ENCODE data around the gene RAX2.
"Not testable (repeated sequence)": the region's sequence is repeated elsewhere in the genome, so short reads cannot be mapped to it uniquely, and the experiment has no call there.

Gene RAX2

DNA sequence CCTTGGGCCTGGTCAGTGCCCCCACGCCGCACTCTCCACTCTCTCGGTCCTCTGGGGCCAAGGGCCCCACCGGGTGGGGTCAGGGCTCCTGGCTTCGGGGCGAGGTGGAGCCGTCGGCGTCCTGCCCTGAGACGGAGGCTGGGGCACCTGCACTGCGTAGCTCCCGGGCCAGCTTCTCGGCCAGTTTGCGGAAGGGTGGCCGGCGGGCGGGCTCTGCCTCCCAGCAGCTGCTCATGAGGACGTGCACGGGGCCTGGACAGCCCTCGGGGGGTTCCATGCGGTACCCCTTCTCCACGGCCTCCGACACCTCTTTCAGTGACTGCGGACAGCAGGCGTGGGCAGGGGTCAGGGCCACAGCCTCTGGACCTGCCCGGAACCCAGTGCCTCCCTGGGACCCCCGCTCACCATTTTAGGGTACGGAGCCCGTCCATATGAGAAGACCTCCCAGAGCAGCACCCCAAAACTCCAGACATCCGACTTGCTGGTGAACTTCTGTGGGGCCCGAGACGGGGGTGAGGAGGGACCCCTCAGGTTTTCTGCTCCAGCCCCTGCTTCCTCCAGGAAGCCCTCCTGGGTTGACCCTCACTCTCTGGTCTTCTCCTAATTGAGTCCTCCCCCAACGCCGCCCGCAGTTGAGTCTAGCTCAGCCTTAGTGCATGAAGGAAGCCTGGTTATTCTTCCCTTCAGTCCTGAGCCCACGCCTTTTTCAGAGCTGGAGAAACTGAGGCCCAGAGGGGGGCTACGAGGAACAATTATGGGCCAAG is 6.3 kb upstream of the RAX2 start:
- DNase-seq (ENCODE audit: low read depth) = no peak

DNA sequence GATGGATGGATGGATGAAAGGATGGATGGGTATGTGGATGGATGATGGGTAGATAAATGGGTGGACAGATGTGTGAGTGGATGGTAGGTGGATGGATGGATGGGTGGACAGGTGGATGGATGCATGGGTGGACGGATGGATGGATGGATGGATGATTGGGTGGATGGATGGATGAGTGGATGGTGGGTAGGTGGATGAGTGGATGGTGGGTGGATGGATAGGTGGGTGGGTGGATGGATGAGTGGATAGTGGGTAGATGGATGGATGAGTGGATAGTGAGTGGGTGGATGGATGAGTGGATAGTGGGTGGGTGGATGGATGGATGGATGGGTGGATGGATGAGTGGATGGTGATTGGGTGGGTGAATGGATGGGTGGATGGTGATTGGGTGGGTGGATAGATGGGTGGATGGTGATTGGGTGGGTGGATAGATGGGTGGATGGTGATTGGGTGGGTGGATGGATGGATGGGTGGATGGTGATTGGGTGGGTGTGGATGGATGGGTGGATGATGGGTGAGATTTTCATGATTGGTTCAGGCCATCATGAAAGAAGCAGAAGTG is 4.5 kb upstream of the RAX2 start:
- no peak for DNase-seq (ENCODE audit: low read depth)

DNA sequence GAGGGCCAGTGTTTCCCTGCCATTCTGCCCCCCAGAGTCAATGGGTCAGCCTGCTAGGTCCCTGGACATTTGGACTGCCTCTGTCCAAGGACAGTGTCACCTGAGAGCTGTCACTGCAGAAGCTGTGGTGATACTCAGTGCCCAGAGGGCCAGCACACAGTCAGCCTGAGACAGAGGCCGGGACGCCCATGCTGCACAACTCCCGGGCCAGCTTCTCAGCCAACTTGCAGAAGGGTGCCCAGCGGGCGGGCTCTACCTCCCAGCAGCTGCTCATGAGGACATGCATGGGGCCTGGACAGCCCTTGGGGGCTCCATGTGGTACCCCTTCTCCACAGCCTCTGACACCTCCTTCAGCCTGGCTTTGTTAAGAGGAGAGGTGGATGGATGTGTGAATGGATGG is 3.8 kb upstream of the RAX2 start:
- DNase-seq (ENCODE audit: low read depth) = no peak

DNA sequence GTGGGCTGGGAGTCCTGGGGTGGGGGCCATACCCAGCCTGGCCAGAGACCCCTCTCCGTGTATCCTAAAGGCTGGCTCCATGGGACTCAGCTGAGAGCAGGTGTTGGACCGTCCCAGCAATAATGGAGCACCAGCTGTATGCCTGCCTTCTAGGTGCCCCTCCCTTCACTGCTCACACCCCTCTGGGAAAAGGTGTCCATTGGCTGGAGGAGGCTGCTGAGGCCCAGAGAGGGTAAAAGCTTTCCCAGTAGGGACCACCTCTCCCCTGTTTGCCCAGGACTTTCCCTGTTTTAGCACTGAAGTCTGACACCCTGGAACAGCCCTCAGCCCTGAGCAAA is 3.3 kb upstream of the RAX2 start:
- no peak for DNase-seq (ENCODE audit: low read depth)

DNA sequence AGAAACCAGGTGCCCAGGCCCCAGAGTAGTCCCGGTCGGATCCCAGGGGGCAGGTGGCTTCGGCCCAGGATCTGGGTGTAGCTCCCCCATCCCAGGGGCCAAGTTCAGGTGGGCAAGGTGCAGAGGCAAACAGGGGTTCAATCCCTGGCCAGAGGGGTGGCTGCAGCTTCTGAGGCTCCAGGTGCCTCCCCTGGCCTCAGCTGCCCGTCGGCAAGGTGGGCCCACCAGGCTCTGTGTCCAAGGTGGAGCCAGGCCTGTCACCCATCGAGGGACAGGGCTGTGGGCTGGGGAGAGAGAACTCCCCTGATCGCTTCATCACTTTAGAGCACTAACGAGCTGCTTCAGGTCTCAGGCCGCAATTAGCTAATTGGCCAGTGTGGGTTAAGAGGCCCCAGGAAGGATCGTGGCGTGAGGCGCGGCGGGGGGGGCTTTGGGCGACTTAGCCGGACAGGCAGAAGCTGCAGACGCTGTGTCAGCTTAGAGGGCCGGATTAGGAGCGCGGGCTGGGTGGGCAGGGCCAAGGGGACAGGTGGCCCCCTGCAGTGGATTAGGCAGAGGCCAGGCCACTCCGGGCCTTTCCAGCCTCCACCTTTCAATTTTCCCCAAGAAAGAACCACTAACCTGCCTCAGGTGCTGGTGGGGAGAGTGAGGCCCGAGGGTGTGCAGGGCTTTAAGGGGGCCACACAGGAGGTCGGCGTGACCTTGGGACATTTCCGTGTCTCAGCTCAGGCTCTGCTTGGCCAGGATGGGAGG is 2.8 kb upstream of the RAX2 start:
- no peak for DNase-seq (ENCODE audit: low read depth)

DNA sequence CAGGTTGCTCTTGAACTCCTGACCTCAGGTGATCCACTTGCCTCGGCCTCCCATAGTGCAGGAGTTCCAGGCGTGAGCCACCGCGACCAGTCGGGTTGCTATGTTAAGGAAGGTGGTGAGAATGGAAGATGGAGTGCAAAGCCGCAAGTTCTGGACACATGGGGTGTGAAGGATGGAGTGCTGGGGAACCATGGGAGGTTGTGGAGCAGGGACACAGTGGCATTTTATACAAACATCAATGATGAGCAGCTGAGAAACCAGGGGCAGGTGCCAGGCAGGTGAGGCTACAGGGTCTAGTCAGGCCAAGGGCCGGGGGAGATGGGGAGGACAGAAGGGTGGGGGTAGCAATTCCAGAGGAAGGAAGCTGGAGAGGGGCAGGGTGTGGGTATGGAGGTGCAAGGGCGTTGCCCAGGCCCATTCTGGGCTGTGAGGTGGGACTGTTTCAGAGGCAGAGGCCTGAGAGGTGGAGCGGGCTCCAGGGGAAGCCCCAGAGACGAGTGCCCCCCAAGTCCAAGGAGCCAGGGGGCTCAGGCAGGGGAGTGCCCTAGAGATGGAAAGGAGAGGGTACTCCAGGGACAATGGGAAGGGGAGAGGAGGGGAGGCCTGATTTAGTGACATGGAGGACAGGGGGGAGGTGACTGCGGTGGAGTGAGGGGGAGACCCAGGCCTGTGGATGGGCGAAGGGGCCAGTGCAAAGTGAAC is 1.9 kb upstream of the RAX2 start:
- no peak for DNase-seq (ENCODE audit: low read depth)

DNA sequence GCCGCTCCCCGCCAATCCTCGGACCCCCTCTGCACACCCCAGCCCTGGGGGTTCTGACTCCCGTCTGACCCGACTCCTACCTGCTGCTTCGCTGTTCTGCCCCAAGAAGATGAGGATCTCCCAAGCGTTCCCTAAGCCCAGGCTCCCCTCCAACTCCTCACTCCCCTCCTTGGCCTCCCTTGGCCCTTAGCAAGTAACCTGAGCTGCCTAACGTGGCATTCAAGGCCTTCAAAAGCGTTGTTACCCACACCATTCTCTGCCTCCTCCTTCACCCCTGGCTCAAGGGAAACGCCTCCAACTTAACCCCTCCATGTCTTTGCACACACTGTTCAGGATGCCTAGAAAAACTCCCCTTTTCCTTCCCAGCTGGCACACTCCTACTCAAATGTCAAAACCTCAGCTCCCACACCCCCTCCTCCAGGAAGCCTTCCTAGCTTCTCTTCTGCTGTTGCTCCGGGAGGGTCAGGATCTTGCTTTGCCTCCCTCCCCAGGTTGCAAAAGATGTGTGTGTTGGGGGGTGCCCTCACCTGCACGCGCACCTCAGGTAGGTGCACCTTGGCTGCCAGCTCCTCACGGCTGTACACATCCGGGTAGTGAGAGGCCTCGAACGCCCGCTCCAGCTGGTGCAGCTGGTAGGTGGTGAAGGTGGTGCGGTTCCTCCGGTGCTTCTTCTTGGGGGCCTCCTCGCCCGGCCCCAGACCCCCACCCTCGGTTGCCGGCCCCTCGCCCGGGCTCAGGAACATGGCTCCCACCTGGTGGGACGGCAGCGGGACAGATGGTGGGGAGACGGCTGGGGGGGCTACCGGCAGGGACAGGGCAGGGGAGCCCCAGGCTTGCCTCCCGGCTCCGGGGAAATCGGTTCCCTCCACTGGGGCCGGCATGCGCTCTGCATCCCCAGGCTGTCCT is 775 bp downstream of the RAX2 start:
- DNase-seq (ENCODE audit: low read depth) = no peak

DNA sequence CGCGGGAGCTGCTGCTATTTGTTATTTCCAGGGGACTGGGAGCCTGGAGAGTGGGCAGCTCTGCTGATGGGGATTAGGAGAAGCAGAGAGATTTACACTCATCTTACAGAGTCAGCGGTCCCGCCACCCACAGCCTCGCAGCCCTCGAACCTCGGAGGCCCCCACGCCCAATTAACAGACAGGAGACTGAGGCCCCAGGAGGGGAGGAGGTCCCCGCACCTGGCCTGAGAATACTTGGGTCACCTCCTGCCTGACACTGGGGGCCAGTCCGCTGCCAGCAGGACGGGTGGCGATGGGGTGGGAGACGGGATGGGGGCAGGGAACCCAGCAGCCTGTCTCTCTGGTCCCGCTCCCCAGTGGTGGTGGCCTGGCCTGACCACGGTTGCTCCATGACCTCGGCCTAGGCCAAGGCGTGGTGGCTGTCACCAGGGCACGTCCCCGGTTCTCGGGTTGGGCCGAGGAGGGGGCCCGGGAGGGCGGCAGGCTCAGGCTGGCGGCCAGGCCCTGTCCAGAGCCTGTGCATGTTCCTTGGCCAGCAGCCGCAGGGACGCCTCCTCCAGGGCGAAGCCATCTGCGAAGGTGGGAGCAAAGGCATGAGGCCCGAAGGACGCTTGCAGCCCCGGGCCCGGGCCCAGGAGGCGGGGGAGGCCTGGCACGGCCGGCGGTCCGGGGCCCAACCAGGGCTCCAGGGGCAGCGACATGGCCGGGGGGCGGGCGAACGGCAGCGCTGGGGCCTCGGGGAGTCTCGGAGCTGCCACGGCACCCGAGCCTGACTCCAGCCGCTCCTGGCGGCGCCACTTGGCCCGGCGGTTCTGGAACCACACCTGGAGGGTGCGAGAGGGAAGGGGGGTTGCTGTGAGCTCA is 1.7 kb downstream of the RAX2 start:
- no peak for DNase-seq (ENCODE audit: low read depth)

DNA sequence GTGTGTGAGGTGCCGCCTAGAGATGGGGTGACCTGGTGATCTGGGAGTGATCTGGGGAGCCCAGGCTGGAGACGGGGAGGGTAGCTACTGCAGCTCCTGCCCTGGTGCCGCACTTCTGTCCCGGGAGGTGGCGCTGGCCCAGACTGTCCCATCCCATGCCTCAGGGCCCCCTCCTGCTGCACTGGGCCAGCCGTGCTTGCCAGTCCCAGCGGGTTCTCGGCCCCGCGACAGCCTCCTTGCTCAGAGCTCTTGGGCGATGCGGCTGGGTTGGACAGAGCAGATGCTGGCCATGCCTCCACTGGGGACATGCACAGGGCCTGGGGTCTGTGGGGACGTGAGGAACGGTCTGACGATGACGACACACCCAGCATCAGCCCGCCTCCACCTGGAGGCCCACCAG is 2.5 kb downstream of the RAX2 start:
- DNase-seq (ENCODE audit: low read depth) = no peak

DNA sequence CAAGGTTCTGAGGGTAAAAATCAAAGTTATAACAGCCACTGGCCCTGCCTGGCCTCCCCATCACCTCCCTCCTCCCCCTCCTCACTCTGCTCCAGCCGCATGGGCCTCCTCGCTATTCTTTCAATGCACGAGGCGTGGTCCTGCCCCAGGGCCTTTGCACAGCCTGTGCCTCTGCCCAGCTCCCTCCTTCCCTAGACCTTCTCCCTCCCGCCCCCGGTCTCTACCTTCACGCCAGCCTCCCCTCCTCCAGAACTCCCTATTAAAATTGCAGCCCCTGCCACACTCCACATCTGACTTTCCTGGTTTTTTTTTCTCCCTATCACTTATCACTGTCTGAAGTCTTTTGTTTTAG is 3.3 kb downstream of the RAX2 start:
- no peak for DNase-seq (ENCODE audit: low read depth)

DNA sequence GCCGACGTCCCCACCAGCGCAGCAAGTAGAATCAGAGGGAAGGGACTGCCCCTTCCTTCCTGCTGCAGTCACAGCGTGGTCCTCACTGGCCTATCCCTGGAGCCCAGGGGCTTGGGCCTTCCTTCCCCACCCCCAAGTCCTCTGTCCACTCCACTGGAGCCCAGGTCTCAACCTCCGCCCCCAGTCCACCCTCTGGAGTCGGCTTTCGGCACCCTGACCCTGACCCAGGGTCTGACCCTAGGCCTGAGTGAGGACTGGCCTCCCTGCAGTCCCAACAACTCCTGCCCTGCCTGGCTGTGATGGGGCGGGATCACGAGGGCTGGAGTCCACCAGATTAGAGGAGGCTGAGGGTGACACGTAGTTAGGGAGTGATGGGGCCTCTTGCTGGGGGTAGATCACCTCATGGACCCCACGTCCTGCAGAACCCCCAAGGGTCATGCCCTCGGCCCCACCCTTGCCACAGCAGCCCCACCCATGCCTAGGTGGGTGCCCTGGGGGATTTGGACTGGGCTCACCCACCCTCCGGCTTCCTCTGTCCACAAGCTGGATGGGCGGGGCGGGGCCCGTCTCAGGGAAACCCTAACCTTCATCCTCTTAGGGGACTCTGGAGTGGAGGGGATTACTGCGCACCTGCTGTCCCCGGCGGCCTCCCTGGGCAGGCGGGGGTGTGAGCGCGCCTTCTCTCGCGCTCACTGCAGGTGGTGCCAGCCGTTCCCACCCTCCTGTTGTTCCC is 3.8 kb downstream of the RAX2 start:
- DNase-seq (ENCODE audit: low read depth) = no peak

DNA sequence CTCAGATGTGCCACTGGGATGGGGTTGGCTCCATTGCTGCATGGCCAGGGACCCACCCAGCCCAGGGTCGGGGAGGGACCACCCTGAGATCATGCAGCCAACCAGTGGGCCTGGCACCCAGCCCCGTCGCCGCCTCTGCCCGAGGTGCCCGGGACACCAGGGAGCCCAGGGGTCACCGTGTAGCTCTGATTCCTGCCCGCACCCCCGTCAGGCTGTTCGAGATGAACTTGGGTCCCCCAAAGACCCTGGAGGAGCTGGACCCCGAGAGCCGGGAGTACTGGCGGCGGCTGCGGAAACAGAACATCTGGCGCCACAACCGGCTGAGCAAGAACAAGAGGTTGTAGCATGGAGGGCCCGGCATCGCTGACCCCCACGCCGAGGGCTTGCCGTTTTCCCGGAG is 5.0 kb downstream of the RAX2 start:
- DNase-seq (ENCODE audit: low read depth) = no peak

DNA sequence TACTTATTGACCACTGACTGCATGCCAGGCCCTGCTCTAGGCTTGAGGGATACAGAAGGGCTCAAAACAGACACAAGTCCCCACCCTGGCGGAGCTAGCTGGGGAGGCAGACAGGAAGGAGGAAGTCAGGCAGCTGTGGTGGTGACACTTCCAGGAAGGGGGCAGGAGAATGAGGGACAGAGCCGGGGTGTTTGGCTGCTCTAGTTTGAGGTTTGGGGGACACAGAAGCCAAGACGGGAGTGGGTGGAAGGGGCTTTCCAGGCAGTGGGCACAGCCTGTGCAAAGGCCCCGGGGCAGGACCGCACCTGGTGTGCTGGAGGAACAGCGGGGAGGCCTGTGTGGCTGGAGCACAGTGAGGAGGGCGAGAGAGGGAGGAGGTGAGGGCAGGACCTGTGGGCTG is 5.5 kb downstream of the RAX2 start:
- no peak for DNase-seq (ENCODE audit: low read depth)

DNA sequence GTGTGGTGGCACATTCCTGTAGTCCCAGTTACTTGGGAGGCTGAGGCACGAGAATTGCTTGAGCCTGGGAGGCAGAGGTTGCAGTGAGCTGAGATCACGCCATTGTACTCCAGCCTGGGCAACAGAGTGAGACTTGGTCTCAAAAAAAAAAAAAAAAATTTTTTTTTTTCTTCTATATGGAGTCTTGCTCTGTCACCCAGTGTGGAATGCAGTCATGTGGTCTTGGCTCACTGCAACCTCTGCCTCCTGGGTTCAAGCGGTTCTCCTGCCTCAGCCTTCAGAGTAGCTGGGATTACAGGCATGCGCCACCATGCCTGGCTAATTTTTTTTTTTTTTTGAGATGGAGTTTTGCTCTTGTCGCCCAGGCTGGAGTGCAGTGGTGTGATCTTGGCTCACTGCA is 6.3 kb downstream of the RAX2 start:
- DNase-seq (ENCODE audit: low read depth) = not testable (repeated sequence)

DNA sequence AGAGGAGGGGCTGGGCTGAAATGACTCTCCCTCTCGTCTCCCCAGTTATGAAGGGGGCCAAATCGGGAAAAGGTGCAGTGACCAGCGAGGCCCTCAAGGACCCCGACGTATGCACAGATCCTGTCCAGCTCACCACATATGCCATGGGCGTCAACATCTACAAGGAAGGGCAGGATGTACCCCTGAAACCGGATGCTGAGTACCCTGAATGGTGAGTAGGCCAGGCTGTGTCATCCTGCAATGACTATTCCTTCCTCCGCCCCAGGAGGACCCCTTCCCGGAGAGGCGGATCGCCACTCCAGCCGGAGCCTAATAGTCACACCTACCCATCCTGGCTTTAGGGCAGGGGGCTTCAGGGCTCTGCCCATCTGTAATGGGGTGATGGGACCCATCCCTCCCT is 6.9 kb downstream of the RAX2 start:
- DNase-seq (ENCODE audit: low read depth) = no peak

DNA sequence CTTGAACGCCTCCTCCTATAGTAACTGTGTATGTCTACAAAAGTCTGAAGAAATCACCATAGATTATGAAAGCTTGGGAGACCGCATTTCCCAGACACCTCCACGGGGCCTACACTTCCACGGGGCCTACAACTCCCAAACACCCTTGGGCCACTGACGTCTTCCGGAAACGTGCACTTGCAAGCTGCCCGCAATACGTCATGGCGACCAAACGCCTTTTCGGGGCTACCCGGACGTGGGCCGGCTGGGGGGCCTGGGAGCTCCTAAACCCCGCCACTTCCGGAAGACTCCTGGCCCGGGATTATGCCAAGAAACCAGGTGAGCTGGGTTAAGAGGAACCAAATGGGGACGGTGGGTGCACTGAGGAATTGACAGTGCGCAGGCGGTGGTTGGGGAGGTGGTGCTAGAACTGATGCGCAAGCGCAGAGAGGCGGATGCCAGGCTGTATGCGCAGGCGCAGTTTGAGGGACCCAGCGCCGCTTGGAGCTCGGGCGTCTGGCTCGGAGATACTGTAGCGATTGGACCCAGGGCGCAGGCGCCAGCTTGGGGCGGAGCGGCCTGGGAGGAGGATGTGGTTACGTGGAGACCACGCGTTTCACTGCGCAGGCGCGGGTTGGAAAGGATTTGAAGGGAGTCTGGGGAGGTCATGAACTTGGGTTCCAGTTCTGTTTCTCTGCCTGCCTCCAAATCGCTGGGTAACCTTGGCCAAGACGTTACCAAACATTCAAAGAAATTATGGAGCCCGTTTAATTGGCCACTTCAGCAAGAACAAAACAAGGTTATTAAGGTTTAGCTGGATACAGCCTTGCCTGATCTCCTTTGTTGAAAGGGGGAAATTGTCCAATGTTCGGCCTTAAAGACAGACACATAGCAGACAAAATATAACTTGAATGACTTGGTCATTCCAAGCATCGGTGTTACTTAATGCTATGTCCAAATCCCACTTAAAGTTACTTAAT is 9.2 kb downstream of the RAX2 start, which contains the start of gene MRPL54:
MRPL54 (plus strand) TSS at position 182 of the 959 bp plus-strand sequence; CDS start at position 201, 19 bp downstream.
- DNase-seq (ENCODE audit: low read depth) = peak; percentile 97

DNA sequence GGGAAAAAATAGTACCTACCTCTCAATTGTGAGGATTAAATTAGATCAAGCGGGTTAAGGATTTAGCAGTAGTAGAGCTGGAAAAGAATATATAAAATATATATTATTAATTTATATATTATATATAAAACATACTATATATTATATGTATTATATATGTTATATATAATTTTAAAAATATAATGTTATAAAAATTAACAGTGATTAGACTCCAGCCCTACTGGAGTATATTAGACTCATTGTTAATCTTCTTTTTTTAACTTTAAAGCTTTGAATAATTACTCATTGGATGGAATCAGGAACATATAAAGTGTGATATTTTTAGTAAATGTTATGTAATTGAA is 9.9 kb downstream of the RAX2 start:
- no peak for DNase-seq (ENCODE audit: low read depth)

DNA sequence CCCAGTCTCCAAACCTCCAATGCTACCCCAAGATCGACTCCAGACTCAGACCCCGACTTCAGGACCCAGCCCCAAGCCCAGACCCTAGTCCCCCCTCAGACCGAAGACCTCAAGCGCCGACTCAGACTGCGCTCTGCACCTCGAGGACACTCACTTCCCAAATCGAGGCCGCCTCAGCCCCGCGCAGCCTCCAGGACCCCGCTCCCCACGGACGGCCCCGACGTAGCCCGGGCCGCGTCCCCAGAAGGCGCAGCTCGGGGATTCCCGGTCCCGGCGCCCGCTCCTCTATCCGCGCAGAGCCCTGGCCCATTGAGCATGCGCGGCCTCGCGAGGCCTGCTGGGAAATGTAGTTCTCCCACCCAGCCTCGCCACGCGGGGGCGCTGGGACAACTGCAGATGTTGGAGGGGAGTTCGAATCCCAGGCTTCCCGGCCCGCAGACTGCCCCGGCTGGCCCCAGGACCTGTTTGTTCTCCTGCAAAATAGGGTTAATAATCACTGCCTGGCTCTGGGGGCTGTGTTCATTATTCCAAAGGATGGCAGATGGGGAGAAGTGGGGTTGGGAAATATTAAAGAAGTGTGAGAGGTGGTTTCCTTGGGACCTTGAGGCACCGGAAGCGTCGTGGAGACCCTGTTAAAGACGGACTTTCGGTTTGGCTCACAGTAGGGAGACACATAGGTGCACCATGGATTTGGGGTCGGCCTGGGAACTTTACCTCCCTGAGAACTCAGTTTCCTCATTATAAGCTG is 10.5 kb downstream of the RAX2 start, which contains the start of gene APBA3:
APBA3 (minus strand) TSS at position 311 of the 748 bp plus-strand sequence. CDS start 1,428 bp downstream, outside the sequence.
- DNase-seq (ENCODE audit: low read depth) = peak; percentile 86

Measured in stimulated activated CD8-positive, alpha-beta memory T cell treated with anti-CD3 and anti-CD28 coated beads, Interleukin-15, amount 100 ng/mL, for 1 hour (primary cell).